Non-pigmented ciliary epithelial cell (primary cell): ENCODE measurements around the gene RUBCNL.

Experiments used
- DNase-seq: peaks from one replicate; pipeline ENCODE4 v3.0.0-alpha.2; 2010; ENCODE audit warnings: low read depth

Gene RUBCNL

GRCh38 chr13:46303742-46304385 is 83.2 kb downstream of the RUBCNL start:
- no peak for DNase-seq

- DNase-seq: peak; percentile 19
Observed at GRCh38 chr13:46297361-46297811, 89.7 kb downstream of the RUBCNL start.

GRCh38 chr13:46296921-46297320 is 90.1 kb downstream of the RUBCNL start:
- DNase-seq: peak; percentile 49

- peak; percentile 82 for DNase-seq
Observed at GRCh38 chr13:46296115-46296822, 90.8 kb downstream of the RUBCNL start.

- DNase-seq: peak; percentile 37
Observed at GRCh38 chr13:46295491-46296114, 91.4 kb downstream of the RUBCNL start.

GRCh38 chr13:46293436-46293835 is 93.6 kb downstream of the RUBCNL start:
- no peak for DNase-seq
